Middle frontal gyrus (tissue), 1 donor: Measurements from ENCODE around the gene GNA14.
"Not testable (repeated sequence)": the region's sequence is repeated elsewhere in the genome, so short reads cannot be mapped to it uniquely, and the experiment has no call there.

ENCODE experiments used
- DNase-seq: peaks from one replicate; pipeline ENCODE4 v3.0.0-alpha.2; 2015; ENCODE audit warnings: low spot score; ENCODE audit errors: extremely low spot score

Gene GNA14

DNA sequence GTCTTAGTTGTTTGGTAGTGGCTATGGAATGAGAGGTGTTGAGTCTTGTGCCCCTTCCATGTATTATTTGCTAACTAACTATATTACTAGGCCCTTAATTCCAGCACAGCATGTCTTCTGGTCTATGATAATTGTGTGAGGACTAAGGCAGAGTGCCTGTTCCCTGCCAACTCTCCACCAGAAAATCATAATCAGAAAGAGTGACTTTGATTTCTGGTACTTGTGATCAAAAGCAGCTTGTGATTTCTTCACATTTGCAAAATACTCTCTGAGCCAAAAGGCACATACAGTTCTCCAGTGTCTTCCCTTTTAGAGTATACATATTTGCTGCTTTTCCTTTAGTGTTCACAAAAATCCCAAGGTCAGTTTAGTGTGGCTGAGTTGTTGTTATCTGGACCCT, 229.9 kb downstream of the GNA14 start:
- DNase-seq, result no peak

DNA sequence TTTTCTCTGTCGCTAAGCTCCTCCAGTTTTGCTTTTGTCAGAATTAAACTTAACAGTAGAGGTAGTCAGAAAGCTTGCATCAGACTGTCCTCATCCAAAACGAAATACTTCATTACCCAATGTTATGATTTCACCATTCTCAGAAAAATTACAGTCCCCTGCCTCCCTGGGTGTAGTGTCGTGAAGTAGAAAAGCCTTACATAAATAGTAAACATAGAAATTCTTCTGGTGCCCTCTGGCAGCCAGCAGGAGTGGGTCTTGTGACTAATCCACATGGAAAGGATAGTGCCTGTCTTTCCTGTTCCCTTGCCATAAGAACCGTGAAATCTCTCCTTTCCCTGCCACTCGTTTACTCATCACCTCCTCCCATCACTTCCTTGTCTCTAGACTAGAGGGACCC, 230.6 kb downstream of the GNA14 start:
- no peak for DNase-seq

DNA sequence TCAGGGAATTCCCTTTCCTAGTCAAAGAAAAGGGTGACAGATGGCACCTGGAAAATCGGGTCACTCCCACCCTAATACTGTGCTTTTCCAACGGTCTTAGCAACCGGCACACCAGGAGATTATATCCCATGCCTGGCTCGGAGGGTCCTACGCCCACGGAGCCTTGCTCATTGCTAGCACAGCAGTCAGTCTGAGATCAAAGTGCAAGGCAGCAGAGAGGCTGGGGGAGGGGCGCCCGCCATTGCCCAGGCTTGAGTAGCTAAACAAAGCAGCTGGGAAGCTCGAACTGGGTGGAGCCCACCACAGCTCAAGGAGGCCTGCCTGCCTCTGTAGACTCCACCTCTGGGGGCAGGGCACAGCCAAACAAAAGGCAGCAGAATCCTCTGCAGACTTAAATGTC, 239.6 kb downstream of the GNA14 start:
- DNase-seq, result not testable (repeated sequence)

- no peak for DNase-seq
Observed at GRCh38 chr9:77403239-77403638, 244.9 kb downstream of the GNA14 start.

GRCh38 chr9:77402286-77402685, 245.8 kb downstream of the GNA14 start:
- no peak for DNase-seq

- no peak for DNase-seq
Observed at GRCh38 chr9:77399964-77400363, 248.2 kb downstream of the GNA14 start.

GRCh38 chr9:77398581-77398980, 249.5 kb downstream of the GNA14 start:
- not testable (repeated sequence) for DNase-seq

DNA sequence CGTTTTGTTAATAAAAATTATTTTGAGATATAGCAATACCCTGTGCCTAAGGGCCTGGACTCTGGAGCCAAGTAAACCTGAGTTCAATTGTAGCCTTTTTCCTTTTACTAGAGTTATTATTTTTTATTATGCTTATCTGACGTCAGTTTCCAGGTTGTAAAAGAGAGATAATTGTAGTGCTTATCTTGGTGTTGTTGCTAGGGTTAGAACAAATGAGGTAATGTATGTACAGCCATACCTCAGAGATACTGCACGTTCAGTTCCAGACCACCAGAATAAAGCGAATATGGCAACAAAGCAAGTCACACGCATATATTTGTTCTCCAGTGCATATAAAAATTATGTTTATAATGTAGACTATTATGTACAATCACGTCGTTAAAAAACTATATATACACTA, 255.8 kb downstream of the GNA14 start:
- DNase-seq, result no peak

GRCh38 chr9:77391834-77392233, 256.3 kb downstream of the GNA14 start:
- DNase-seq, result no peak

GRCh38 chr9:77386187-77386586, 261.9 kb downstream of the GNA14 start:
- DNase-seq, result no peak

- no peak for DNase-seq
Observed at GRCh38 chr9:77384406-77384805, 263.7 kb downstream of the GNA14 start.

- DNase-seq, result no peak
Observed at GRCh38 chr9:77375956-77376532, 272.1 kb downstream of the GNA14 start.

GRCh38 chr9:77374266-77374665, 273.9 kb downstream of the GNA14 start:
- DNase-seq, result no peak
